Measurements from ENCODE around the gene SLC7A11. TPM values are rescaled to one million over a fixed set of nuclear protein-coding genes. Genes with fewer than 3 reads are reported as not detected.

Gene SLC7A11
- total and polyA plus RNA-seq, 10 of the 15 experiments (the other 5 are each of a cell fraction or from before 2014, with no cell fraction given), result 1.6 to 9.8 (median 3.5) TPM

DNA sequence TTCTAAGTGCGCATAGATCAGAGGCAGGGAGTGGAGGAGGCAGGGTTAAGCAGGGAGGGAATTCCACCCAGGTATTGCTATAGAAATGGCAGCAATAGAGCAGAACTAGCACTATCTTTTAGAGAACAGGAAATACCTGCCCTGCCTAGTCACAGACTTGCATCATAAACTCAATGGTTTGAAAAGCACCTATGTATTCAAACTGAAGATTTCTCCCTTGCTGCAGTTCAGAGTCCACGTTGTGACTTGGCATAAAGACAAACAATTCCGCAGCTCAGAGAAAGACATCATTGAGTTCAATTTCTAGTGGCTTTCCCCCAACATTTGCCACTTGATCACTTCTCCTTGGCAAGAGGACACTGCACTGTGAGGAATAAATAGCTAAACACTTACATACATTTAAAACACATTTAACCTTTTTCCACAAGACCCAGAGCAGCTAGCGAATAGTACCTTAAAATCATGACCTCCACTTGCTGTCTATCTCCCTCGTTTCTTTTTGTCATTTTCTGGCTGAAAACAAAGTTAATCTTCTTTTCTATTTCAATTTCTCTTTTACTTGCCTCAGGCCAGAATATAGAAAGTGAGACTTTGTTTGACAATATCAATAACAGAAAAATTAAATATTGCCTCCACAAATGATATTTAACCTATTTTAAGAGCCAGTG, 42.4 kb downstream of the SLC7A11 start (continued):
- TF ChIP-seq BMI1 (IDR thresholded peaks at IDR 0.05; ENCODE audit: borderline replicate concordance) (0 out of 2 replicates have a peak, but pooled peaks have one; percentile 11), ZNF207 (IDR thresholded peaks at IDR 0.05; ENCODE audit: borderline replicate concordance) (0 out of 2 replicates have a peak, but pooled peaks have one; percentile 35), NFIC (IDR thresholded peaks at IDR 0.05; ENCODE audit: low read depth, low read length) (no peak), NBN (IDR thresholded peaks at IDR 0.05) (0 out of 2 replicates have a peak, but pooled peaks have one; percentile 44), IKZF1 (conservative IDR thresholded peaks at IDR 0.05) (0 out of 2 replicates have a peak, but pooled peaks have one; percentile 21), CBFB (IDR thresholded peaks at IDR 0.05; ENCODE audit: low read depth) (no peak), ZNF24 (IDR thresholded peaks at IDR 0.05) (0 out of 2 replicates have a peak, but pooled peaks have one; percentile 45), ATF7 (IDR thresholded peaks at IDR 0.05; ENCODE audit: low read depth) (peak; percentile 59), MLLT1 (IDR thresholded peaks at IDR 0.05) (peak; percentile 84; the same call in 1 of the 2 replicates), CREM (IDR thresholded peaks at IDR 0.05; ENCODE audit: low read depth) (0 out of 2 replicates have a peak, but pooled peaks have one; percentile 24)
- TF ChIP-seq, protein P1, sequence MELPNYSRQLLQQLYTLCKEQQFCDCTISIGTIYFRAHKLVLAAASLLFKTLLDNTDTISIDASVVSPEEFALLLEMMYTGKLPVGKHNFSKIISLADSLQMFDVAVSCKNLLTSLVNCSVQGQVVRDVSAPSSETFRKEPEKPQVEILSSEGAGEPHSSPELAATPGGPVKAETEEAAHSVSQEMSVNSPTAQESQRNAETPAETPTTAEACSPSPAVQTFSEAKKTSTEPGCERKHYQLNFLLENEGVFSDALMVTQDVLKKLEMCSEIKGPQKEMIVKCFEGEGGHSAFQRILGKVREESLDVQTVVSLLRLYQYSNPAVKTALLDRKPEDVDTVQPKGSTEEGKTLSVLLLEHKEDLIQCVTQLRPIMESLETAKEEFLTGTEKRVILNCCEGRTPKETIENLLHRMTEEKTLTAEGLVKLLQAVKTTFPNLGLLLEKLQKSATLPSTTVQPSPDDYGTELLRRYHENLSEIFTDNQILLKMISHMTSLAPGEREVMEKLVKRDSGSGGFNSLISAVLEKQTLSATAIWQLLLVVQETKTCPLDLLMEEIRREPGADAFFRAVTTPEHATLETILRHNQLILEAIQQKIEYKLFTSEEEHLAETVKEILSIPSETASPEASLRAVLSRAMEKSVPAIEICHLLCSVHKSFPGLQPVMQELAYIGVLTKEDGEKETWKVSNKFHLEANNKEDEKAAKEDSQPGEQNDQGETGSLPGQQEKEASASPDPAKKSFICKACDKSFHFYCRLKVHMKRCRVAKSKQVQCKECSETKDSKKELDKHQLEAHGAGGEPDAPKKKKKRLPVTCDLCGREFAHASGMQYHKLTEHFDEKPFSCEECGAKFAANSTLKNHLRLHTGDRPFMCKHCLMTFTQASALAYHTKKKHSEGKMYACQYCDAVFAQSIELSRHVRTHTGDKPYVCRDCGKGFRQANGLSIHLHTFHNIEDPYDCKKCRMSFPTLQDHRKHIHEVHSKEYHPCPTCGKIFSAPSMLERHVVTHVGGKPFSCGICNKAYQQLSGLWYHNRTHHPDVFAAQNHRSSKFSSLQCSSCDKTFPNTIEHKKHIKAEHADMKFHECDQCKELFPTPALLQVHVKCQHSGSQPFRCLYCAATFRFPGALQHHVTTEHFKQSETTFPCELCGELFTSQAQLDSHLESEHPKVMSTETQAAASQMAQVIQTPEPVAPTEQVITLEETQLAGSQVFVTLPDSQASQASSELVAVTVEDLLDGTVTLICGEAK (IDR thresholded peaks at IDR 0.05; ENCODE audit: borderline replicate concordance), result peak; percentile 64; the same call in 1 of the 2 replicates
